Trophoblast cell (in vitro differentiated cells and primary cell): ENCODE results near the gene TCHP.

Experiments used
- DNase-seq, 2 donors: peaks; one replicate each; pipeline ENCODE4 v3.0.0-alpha.2; 2016
- H2AFZ ChIP-seq: 2 replicates; pipeline ENCODE4 v1.6.1; 2013; ENCODE audit warnings: low read length, moderate library complexity, mild to moderate bottlenecking; ENCODE audit not compliant: insufficient read depth, poor library complexity
- H2AK5ac ChIP-seq: 2 replicates; pipeline ENCODE4 v1.6.1; 2013; ENCODE audit warnings: mild to moderate bottlenecking, low read length
- H2BK120ac ChIP-seq: 2 replicates; pipeline ENCODE4 v1.6.1; 2013; ENCODE audit warnings: low read length, mild to moderate bottlenecking, moderate library complexity; ENCODE audit not compliant: insufficient read depth, poor library complexity
- H2BK12ac ChIP-seq: 2 replicates; pipeline ENCODE4 v1.6.1; 2013; ENCODE audit warnings: mild to moderate bottlenecking, low read length, moderate library complexity
- H2BK5ac ChIP-seq: 2 replicates; pipeline ENCODE4 v1.6.1; 2013; ENCODE audit warnings: low read length, low read depth, moderate library complexity, mild to moderate bottlenecking; ENCODE audit not compliant: poor library complexity
- H3K14ac ChIP-seq: 2 replicates; pipeline ENCODE4 v1.6.1; 2013; ENCODE audit warnings: mild to moderate bottlenecking, low read length
- H3K18ac ChIP-seq: 2 replicates; pipeline ENCODE4 v1.6.1; 2013; ENCODE audit warnings: mild to moderate bottlenecking, low read length
- H3K23ac ChIP-seq: 2 replicates; pipeline ENCODE4 v1.6.1; 2013; ENCODE audit warnings: low read length
- H3K27ac ChIP-seq: 2 replicates; pipeline ENCODE4 v1.5.1; 2013; ENCODE audit warnings: low read depth, mild to moderate bottlenecking, inconsistent platforms, low read length, moderate library complexity
- H3K27me3 ChIP-seq: 2 replicates; pipeline ENCODE4 v1.6.1; 2013; ENCODE audit warnings: inconsistent platforms, mild to moderate bottlenecking, low read length, moderate library complexity; ENCODE audit not compliant: insufficient read depth
- H3K36me3 ChIP-seq, 2 experiments: 1 replicate in 1 of 2; 2 replicates in 1 of 2; pipeline ENCODE4 v1.6.1; 2013; ENCODE audit warnings: low read length in 2 of 2, mild to moderate bottlenecking in 2 of 2, moderate library complexity in 1 of 2; ENCODE audit not compliant: insufficient read depth in 2 of 2, control insufficient read depth in 1 of 2
- H3K4ac ChIP-seq: 2 replicates; pipeline ENCODE4 v1.6.1; 2013; ENCODE audit warnings: low read depth, mild to moderate bottlenecking, low read length, moderate library complexity
- H3K4me1 ChIP-seq, 2 experiments: 1 replicate in 1 of 2; 2 replicates in 1 of 2; pipeline ENCODE4 v1.6.1; 2013; ENCODE audit warnings: low read length in 2 of 2, mild to moderate bottlenecking in 2 of 2, moderate library complexity in 1 of 2; ENCODE audit not compliant: insufficient read depth in 2 of 2, control insufficient read depth in 1 of 2
- H3K4me2 ChIP-seq: 2 replicates; pipeline ENCODE4 v1.6.1; 2013; ENCODE audit warnings: inconsistent platforms, mild to moderate bottlenecking, low read length, moderate library complexity
- H3K4me3 ChIP-seq: 2 replicates; pipeline ENCODE4 v1.5.1; 2013; ENCODE audit warnings: mild to moderate bottlenecking, low read depth, low read length, inconsistent platforms
- H3K79me1 ChIP-seq: one replicate; pipeline ENCODE4 v1.6.1; 2013; ENCODE audit warnings: low read length
- H3K79me2 ChIP-seq: 2 replicates; pipeline ENCODE4 v1.6.1; 2013; ENCODE audit warnings: low read length, mild to moderate bottlenecking; ENCODE audit not compliant: control insufficient read depth, insufficient read depth, poor library complexity
- H3K9ac ChIP-seq: 2 replicates; pipeline ENCODE4 v1.6.1; 2013; ENCODE audit warnings: mild to moderate bottlenecking, low read length
- H3K9me3 ChIP-seq: 2 replicates; pipeline ENCODE4 v1.6.1; 2013; ENCODE audit warnings: low read depth, mild to moderate bottlenecking, control low read depth, inconsistent platforms, low read length; ENCODE audit not compliant: insufficient read depth
- H4K12ac ChIP-seq: 2 replicates; pipeline ENCODE4 v1.6.1; 2013; ENCODE audit warnings: low read depth, mild to moderate bottlenecking, low read length, moderate library complexity
- H4K8ac ChIP-seq: 2 replicates; pipeline ENCODE4 v1.6.1; 2013; ENCODE audit warnings: low read depth, mild to moderate bottlenecking, low read length, moderate library complexity
- H4K91ac ChIP-seq: one replicate; pipeline ENCODE4 v1.6.1; 2013; ENCODE audit warnings: low read depth, mild to moderate bottlenecking, low read length, moderate library complexity
- WGBS: extraction: QIAGEN DNeasy Blood & Tissue Kit; methylation state at CpG from one replicate; pipeline ENCODE4 v1.1.7; 2013; ENCODE audit warnings: missing lambda C conversion rate; ENCODE audit not compliant: insufficient read length, insufficient coverage; ENCODE audit errors: extremely low coverage; 5-methylcytosine and 5-hydroxymethylcytosine counted together

TCHP gene

GRCh38 chr12:109877504-109878246 lies 22.4 kb upstream of the TCHP start:
- H3K4me3 ChIP-seq: no peak overlapping the region
- H2BK12ac ChIP-seq: no peak overlapping the region
- no peak overlapping the region for H4K12ac ChIP-seq
- H3K23ac ChIP-seq: no peak overlapping the region
- H3K79me2 ChIP-seq: peaks cover 3% of the 10 kb centered on the region
- no peak overlapping the region for H3K9ac ChIP-seq
- H3K4me1 ChIP-seq: peaks cover 14 to 18% of the 10 kb centered on the region in 2 experiments
- no peak overlapping the region for H2BK5ac ChIP-seq
- H3K27me3 ChIP-seq: no peaks in the 10 kb centered on the region
- H2AK5ac ChIP-seq: no peak overlapping the region
- H4K91ac ChIP-seq: no peak overlapping the region
- H3K18ac ChIP-seq: no peak overlapping the region
- no peak overlapping the region for H3K4me2 ChIP-seq
- no peak overlapping the region for H4K8ac ChIP-seq
- no CpG with 5 or more reads among the region's 10 CpGs for WGBS
- DNase-seq: no peak
- no peak overlapping the region for H2BK120ac ChIP-seq
- peaks cover 5% of the 10 kb centered on the region for H3K79me1 ChIP-seq
- no peak overlapping the region for H3K14ac ChIP-seq
- H3K9me3 ChIP-seq: no peaks in the 10 kb centered on the region
- H3K27ac ChIP-seq: no peak overlapping the region
- no peak overlapping the region for H2AFZ ChIP-seq
- H3K4ac ChIP-seq: no peak overlapping the region
- H3K36me3 ChIP-seq: no peaks in the 10 kb centered on the region

- no peak overlapping the region for H3K4me3 ChIP-seq
- WGBS: no CpG with 5 or more reads among the region's 3 CpGs
- H2BK12ac ChIP-seq: no peak overlapping the region
These were observed 21.8 kb upstream of the TCHP start for GRCh38 chr12:109878247-109878625.

DNA sequence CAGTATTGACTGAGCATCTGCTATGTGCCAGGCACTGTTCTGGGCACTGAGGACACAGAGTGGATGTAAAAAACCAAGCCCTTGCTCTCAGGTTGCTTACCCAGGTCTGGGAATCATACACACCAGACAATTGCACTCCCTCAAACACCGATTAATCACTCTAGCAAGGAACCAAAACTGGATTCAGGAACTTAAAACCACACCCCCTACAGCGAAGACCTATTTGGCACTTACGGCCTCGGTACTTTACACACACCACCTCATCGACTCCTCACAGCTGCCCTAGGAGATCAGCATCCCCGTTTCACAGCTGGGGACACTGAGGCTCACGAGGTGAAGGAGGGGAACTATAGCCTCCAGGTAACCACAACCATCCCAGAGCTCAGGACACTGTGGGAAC lies 21.3 kb upstream of the TCHP start:
- peaks cover 3% of the 10 kb centered on the region for H3K79me2 ChIP-seq
- H3K9me3 ChIP-seq: no peaks in the 10 kb centered on the region
- no peak overlapping the region for H4K8ac ChIP-seq
- no peak for DNase-seq
- H3K27ac ChIP-seq: no peak overlapping the region
- WGBS: no CpG with 5 or more reads among the region's 7 CpGs
- H3K27me3 ChIP-seq: no peaks in the 10 kb centered on the region
- H3K18ac ChIP-seq: no peak overlapping the region
- no peak overlapping the region for H2BK5ac ChIP-seq
- H2AFZ ChIP-seq: no peak overlapping the region
- no peak overlapping the region for H3K23ac ChIP-seq
- H3K4me1 ChIP-seq: peaks cover 14 to 18% of the 10 kb centered on the region in 2 experiments
- H3K79me1 ChIP-seq: peaks cover 5% of the 10 kb centered on the region
- H2BK120ac ChIP-seq: no peak overlapping the region
- H3K4ac ChIP-seq: no peak overlapping the region
- no peak overlapping the region for H4K91ac ChIP-seq
- peak overlapping the region; percentile 84 for H3K4me2 ChIP-seq
- H4K12ac ChIP-seq: no peak overlapping the region
- no peak overlapping the region for H3K9ac ChIP-seq
- no peaks in the 10 kb centered on the region for H3K36me3 ChIP-seq
- no peak overlapping the region for H2BK12ac ChIP-seq
- H3K14ac ChIP-seq: no peak overlapping the region
- no peak overlapping the region for H2AK5ac ChIP-seq
- H3K4me3 ChIP-seq: no peak overlapping the region

More at GRCh38 chr12:109878247-109878625, 21.8 kb upstream of the TCHP start:
- Histone ChIP-seq H3K27ac (no peak overlapping the region), H3K18ac (no peak overlapping the region), H4K8ac (no peak overlapping the region), H2AFZ (no peak overlapping the region), H4K12ac (no peak overlapping the region), H3K9me3 (no peaks in the 10 kb centered on the region), H3K79me1 (peaks cover 5% of the 10 kb centered on the region), H3K4me1 (peaks cover 14 to 18% of the 10 kb centered on the region in 2 experiments), H2BK120ac (no peak overlapping the region), H3K4me2 (no peak overlapping the region), H2AK5ac (no peak overlapping the region), H4K91ac (no peak overlapping the region), H3K79me2 (peaks cover 3% of the 10 kb centered on the region), H3K9ac (no peak overlapping the region), H3K14ac (no peak overlapping the region), H3K36me3 (no peaks in the 10 kb centered on the region), H2BK5ac (no peak overlapping the region), H3K4ac (no peak overlapping the region), H3K23ac (no peak overlapping the region), H3K27me3 (no peaks in the 10 kb centered on the region)
- DNase-seq: no peak

DNA sequence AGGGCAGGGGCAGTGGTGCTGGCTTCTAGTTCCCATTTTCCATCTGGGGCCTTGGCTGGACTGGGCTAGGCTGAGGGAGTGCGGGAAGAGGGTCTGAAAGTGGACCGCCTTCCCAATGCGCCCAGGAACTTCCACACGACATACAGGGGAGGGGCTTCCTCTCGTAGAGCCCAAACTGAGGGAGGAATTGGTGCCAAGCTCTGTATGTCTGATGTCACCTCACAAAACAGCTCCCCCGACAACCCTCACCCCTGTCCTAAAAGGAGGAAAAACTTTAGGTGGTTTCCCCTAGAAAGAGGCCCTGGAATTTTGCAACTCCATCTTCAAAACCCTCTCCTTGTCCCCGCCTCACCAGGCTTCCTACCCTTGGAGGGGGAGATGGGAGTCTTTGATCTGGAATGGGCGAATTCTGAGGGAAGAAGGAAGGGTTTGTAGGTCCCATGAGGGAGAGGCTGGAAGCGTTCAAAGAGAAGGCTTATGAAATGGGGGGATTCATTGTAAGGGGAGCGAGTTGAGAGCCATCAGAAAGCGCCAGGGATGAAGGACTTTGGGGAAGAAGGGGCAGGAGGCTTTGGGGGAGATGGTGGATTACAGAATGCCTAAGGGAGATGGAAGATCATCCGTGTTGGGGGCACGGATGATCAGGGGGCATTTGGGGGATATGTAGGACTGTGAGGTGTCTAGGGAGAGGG lies 20.6 kb upstream of the TCHP start:
- Histone ChIP-seq H4K8ac (peak overlapping the region; percentile 94), H3K4me2 (peak overlapping the region; percentile 84), H3K4me1 (peaks cover 14 to 18% of the 10 kb centered on the region in 2 experiments), H3K79me1 (peaks cover 5% of the 10 kb centered on the region), H3K27me3 (no peaks in the 10 kb centered on the region), H3K79me2 (peaks cover 3% of the 10 kb centered on the region), H3K18ac (peak overlapping the region; percentile 83), H3K4ac (peak overlapping the region; percentile 7), H4K91ac (peak overlapping the region; percentile 87), H2BK120ac (peak overlapping the region; percentile 90), H3K4me3 (peak overlapping the region; percentile 86), H4K12ac (peak overlapping the region; percentile 92), H3K9me3 (no peaks in the 10 kb centered on the region), H3K27ac (no peak overlapping the region), H3K14ac (peak overlapping the region; percentile 90), H3K23ac (no peak overlapping the region), H3K9ac (peak overlapping the region; percentile 11), H3K36me3 (no peaks in the 10 kb centered on the region), H2AK5ac (peak overlapping the region; percentile 50), H2BK12ac (no peak overlapping the region), H2BK5ac (peak overlapping the region; percentile 3), H2AFZ (peak overlapping the region; percentile 78)
- DNase-seq: peak in 1 of 2 donors; percentile 30
- WGBS: no CpG with 5 or more reads among the region's 13 CpGs
